GM23338 (cell line): ENCODE data around the gene FILIP1. TPM values are rescaled to one million over a fixed set of nuclear protein-coding genes. Genes with fewer than 3 reads are reported as not detected.

Experiments used
- ATAC-seq: fragments of 200-7000 bp; cut with Tn5 transposase; 3 replicates; pipeline ENCODE4 v1.9.1; 2020
- DNase-seq: peaks from one replicate; pipeline ENCODE4 v3.0.0-alpha.2; 2015; ENCODE audit warnings: low spot score
- H2AFZ ChIP-seq: fragments of 200-600 bp; sonication (generic); 2 replicates; pipeline ENCODE4 v1.8.0; 2016; ENCODE audit warnings: antibody characterized with exemption, mild to moderate bottlenecking, moderate library complexity
- H3F3A ChIP-seq: fragments of 200-600 bp; sonication (generic); replicated peaks from 2 replicates; pipeline ENCODE4 v1.8.0; 2017; ENCODE audit warnings: antibody characterized with exemption, mixed run types, low read depth
- H3K27ac ChIP-seq: fragments of 200-600 bp; sonication (generic); 2 replicates; pipeline ENCODE4 v1.6.1; 2016; ENCODE audit warnings: low read depth
- H3K27me3 ChIP-seq: fragments of 200-600 bp; sonication (generic); 2 replicates; pipeline ENCODE4 v1.8.0; 2016; ENCODE audit warnings: mild to moderate bottlenecking, mixed run types, moderate library complexity; ENCODE audit not compliant: insufficient read depth
- H3K36me3 ChIP-seq: fragments of 200-600 bp; sonication (generic); 2 replicates; pipeline ENCODE4 v1.8.0; 2016; ENCODE audit warnings: mild to moderate bottlenecking; ENCODE audit not compliant: insufficient read depth
- H3K4me1 ChIP-seq: fragments of 200-600 bp; sonication (generic); 2 replicates; pipeline ENCODE4 v1.8.0; 2016; ENCODE audit warnings: mild to moderate bottlenecking, moderate library complexity; ENCODE audit not compliant: insufficient read depth
- H3K4me2 ChIP-seq: fragments of 200-600 bp; sonication (generic); 2 replicates; pipeline ENCODE4 v1.7.1; 2017; ENCODE audit warnings: mixed run types
- H3K4me3 ChIP-seq: fragments of 200-600 bp; sonication (generic); 2 replicates; pipeline ENCODE4 v1.6.1; 2016; ENCODE audit warnings: mixed run types
- H3K79me2 ChIP-seq: fragments of 200-600 bp; sonication (generic); replicated peaks from 2 replicates; pipeline ENCODE4 v1.8.0; 2017; ENCODE audit warnings: mild to moderate bottlenecking; ENCODE audit not compliant: insufficient read depth
- H3K9me2 ChIP-seq: fragments of 200-600 bp; sonication (generic); 2 replicates; pipeline ENCODE4 v1.8.0; 2017; ENCODE audit not compliant: insufficient read depth
- H4K20me1 ChIP-seq: fragments of 200-600 bp; sonication (generic); replicated peaks from 2 replicates; pipeline ENCODE4 v1.8.0; 2017; ENCODE audit warnings: mild to moderate bottlenecking; ENCODE audit not compliant: insufficient read depth
- H3K27ac Mint-ChIP-seq: 2 replicates; pipeline ENCODE4 v1.8.0; 2020; ENCODE audit warnings: inconsistent platforms, mild to moderate bottlenecking, moderate library complexity, mixed read lengths
- H3K27me3 Mint-ChIP-seq: 3 replicates; pipeline ENCODE4 v1.8.0; 2022; ENCODE audit warnings: low read depth, mild to moderate bottlenecking, moderate library complexity, mixed read lengths, inconsistent platforms; ENCODE audit not compliant: insufficient read depth, poor library complexity
- H3K36me3 Mint-ChIP-seq: 3 replicates; pipeline ENCODE4 v1.8.0; 2021; ENCODE audit warnings: low read depth, mild to moderate bottlenecking, inconsistent platforms, moderate library complexity, mixed read lengths
- H3K4me1 Mint-ChIP-seq: 3 replicates; pipeline ENCODE4 v1.8.0; 2020; ENCODE audit warnings: mild to moderate bottlenecking, inconsistent platforms, mixed read lengths
- H3K4me3 Mint-ChIP-seq: 3 replicates; pipeline ENCODE4 v1.8.0; 2021; ENCODE audit warnings: moderate library complexity, mild to moderate bottlenecking, inconsistent platforms, mixed read lengths
- H3K9me3 Mint-ChIP-seq: 3 replicates; pipeline ENCODE4 v1.8.0; 2020; ENCODE audit warnings: moderate library complexity, mild to moderate bottlenecking, inconsistent platforms, mixed read lengths
- CREB1 ChIP-seq: fragments of 250-450 bp; sonication (Bioruptor Pico); IDR thresholded peaks from 2 replicates; pipeline ENCODE4 v1.5.0; 2020; ENCODE audit warnings: low read depth, mild to moderate bottlenecking, moderate library complexity
- EZH2 ChIP-seq: fragments of 200-600 bp; sonication (generic); IDR thresholded peaks from one replicate; pipeline ENCODE4 v1.8.0; 2017; ENCODE audit warnings: antibody characterized with exemption, mild to moderate bottlenecking, low read depth; ENCODE audit not compliant: unreplicated experiment
- EZH2phosphoT487 ChIP-seq: fragments of 200-600 bp; sonication (generic); IDR thresholded peaks from one replicate; pipeline ENCODE4 v1.8.1; 2018; ENCODE audit warnings: antibody characterized with exemption; ENCODE audit not compliant: unreplicated experiment
- JUNB ChIP-seq: IDR thresholded peaks from one replicate; pipeline ENCODE4 v1.6.1; 2016; ENCODE audit warnings: antibody characterized with exemption; ENCODE audit not compliant: unreplicated experiment
- NANOG ChIP-seq: IDR thresholded peaks from 2 replicates; pipeline ENCODE4 v1.6.1; 2016; ENCODE audit warnings: antibody characterized with exemption, borderline replicate concordance
- POLR2AphosphoS5 ChIP-seq: IDR thresholded peaks from 2 replicates; pipeline ENCODE4 v1.6.1; 2016; ENCODE audit warnings: antibody characterized with exemption, low read depth
- STAT1 ChIP-seq: IDR thresholded peaks from one replicate; pipeline ENCODE4 v1.6.1; 2016; ENCODE audit warnings: antibody characterized with exemption; ENCODE audit not compliant: unreplicated experiment
- polyA plus RNA-seq: library from polyadenylated mRNA; unstranded; fragments of >200 nt; fragmentation: Nextera tagmentation; extraction: Ambion mirVana; gene quantifications from 2 replicates; pipeline ENCODE4 v1.2.1, GENCODE V29; 2016
- total RNA-seq: library from RNA; depleted of rRNA; stranded (reverse); fragments of >200 nt; shearing (Covaris generic); gene quantifications from 2 replicates; pipeline ENCODE4 v1.2.3, GENCODE V29; 2014
- TF ChIP-seq, protein P1 (sequence below): IDR thresholded peaks from 2 replicates; pipeline ENCODE4 v1.6.1; 2016; ENCODE audit warnings: antibody characterized with exemption
- TF ChIP-seq, protein P2 (sequence below), 2 experiments: fragments of 200-600 bp in 1 of 2; sonication (generic) in 1 of 2; conservative IDR thresholded peaks; 2 replicates each; pipeline versions ENCODE4 v1.5.1 to v1.6.1; 2016 to 2017; ENCODE audit warnings: antibody characterized with exemption in 2 of 2, low read depth in 2 of 2, mild to moderate bottlenecking in 2 of 2, moderate library complexity in 1 of 2
- TF ChIP-seq, protein P3 (sequence below): IDR thresholded peaks from one replicate; pipeline ENCODE4 v1.6.1; 2018; ENCODE audit warnings: antibody characterized with exemption; ENCODE audit not compliant: unreplicated experiment
- TF ChIP-seq, protein P4 (sequence below): fragments of 250-450 bp; sonication (Bioruptor Pico); IDR thresholded peaks from 2 replicates; pipeline ENCODE4 v1.5.0; 2020; ENCODE audit warnings: mild to moderate bottlenecking, moderate library complexity

FILIP1 gene
- total and polyA plus RNA-seq, 2 experiments from 2014 or later, result 3.7 to 6.4 TPM

DNA sequence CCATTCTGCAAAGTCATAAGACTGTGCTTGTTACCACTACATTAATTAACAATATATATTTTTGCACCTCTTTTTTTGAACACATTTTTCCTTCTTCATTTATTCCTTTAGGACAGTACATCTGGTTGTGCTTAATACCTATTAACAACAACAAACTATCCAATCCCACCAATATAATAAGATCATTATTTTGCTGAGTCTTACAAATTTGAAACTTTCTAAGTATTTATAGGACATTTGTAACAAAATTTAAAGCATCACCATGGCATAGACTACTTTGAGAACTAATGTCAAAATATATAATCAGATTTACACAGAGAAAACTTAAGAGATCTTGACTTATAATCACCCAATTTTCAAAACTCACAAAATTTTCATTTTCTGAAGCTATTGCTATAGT lies 47.9 kb downstream of the FILIP1 start:
- H3K36me3 Mint-ChIP-seq, result peaks cover 4% of the 10 kb centered on the region; the same call in 2 of the 3 replicates
- no peak overlapping the region for H3K4me3 Mint-ChIP-seq
- ATAC-seq, result no peak
- Histone ChIP-seq H3K79me2 (no peaks in the 10 kb centered on the region), H3K4me2 (no peak overlapping the region), H3K27ac (no peak overlapping the region), H3K27me3 (no peaks in the 10 kb centered on the region), H3F3A (no peaks in the 10 kb centered on the region), H3K4me3 (no peak overlapping the region), H2AFZ (no peak overlapping the region), H4K20me1 (no peaks in the 10 kb centered on the region), H3K36me3 (no peaks in the 10 kb centered on the region; the same call in 1 of the 2 replicates), H3K9me2 (no peaks in the 10 kb centered on the region), H3K4me1 (no peaks in the 10 kb centered on the region)
- DNase-seq, result no peak
- no peaks in the 10 kb centered on the region; the same call in 2 of the 3 replicates for H3K4me1 Mint-ChIP-seq
- no peak overlapping the region for H3K27ac Mint-ChIP-seq
- TF ChIP-seq, protein P1, sequence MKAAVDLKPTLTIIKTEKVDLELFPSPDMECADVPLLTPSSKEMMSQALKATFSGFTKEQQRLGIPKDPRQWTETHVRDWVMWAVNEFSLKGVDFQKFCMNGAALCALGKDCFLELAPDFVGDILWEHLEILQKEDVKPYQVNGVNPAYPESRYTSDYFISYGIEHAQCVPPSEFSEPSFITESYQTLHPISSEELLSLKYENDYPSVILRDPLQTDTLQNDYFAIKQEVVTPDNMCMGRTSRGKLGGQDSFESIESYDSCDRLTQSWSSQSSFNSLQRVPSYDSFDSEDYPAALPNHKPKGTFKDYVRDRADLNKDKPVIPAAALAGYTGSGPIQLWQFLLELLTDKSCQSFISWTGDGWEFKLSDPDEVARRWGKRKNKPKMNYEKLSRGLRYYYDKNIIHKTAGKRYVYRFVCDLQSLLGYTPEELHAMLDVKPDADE, result no peak
- TF ChIP-seq CREB1 (CRISPR knock-in tag), result no peak
- TF ChIP-seq, protein P2, sequence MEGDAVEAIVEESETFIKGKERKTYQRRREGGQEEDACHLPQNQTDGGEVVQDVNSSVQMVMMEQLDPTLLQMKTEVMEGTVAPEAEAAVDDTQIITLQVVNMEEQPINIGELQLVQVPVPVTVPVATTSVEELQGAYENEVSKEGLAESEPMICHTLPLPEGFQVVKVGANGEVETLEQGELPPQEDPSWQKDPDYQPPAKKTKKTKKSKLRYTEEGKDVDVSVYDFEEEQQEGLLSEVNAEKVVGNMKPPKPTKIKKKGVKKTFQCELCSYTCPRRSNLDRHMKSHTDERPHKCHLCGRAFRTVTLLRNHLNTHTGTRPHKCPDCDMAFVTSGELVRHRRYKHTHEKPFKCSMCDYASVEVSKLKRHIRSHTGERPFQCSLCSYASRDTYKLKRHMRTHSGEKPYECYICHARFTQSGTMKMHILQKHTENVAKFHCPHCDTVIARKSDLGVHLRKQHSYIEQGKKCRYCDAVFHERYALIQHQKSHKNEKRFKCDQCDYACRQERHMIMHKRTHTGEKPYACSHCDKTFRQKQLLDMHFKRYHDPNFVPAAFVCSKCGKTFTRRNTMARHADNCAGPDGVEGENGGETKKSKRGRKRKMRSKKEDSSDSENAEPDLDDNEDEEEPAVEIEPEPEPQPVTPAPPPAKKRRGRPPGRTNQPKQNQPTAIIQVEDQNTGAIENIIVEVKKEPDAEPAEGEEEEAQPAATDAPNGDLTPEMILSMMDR (conservative IDR thresholded peaks at IDR 0.05; ENCODE audit: low read depth in 2 of 2), result no peak
- TF ChIP-seq EZH2, result no peak
- no peak for TF ChIP-seq POLR2AphosphoS5
- no peak for TF ChIP-seq STAT1
- TF ChIP-seq NANOG, result no peak
- TF ChIP-seq JUNB, result no peak
- TF ChIP-seq, protein P3, sequence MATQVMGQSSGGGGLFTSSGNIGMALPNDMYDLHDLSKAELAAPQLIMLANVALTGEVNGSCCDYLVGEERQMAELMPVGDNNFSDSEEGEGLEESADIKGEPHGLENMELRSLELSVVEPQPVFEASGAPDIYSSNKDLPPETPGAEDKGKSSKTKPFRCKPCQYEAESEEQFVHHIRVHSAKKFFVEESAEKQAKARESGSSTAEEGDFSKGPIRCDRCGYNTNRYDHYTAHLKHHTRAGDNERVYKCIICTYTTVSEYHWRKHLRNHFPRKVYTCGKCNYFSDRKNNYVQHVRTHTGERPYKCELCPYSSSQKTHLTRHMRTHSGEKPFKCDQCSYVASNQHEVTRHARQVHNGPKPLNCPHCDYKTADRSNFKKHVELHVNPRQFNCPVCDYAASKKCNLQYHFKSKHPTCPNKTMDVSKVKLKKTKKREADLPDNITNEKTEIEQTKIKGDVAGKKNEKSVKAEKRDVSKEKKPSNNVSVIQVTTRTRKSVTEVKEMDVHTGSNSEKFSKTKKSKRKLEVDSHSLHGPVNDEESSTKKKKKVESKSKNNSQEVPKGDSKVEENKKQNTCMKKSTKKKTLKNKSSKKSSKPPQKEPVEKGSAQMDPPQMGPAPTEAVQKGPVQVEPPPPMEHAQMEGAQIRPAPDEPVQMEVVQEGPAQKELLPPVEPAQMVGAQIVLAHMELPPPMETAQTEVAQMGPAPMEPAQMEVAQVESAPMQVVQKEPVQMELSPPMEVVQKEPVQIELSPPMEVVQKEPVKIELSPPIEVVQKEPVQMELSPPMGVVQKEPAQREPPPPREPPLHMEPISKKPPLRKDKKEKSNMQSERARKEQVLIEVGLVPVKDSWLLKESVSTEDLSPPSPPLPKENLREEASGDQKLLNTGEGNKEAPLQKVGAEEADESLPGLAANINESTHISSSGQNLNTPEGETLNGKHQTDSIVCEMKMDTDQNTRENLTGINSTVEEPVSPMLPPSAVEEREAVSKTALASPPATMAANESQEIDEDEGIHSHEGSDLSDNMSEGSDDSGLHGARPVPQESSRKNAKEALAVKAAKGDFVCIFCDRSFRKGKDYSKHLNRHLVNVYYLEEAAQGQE, result no peak
- no peak for TF ChIP-seq EZH2phosphoT487
- TF ChIP-seq, protein P4, sequence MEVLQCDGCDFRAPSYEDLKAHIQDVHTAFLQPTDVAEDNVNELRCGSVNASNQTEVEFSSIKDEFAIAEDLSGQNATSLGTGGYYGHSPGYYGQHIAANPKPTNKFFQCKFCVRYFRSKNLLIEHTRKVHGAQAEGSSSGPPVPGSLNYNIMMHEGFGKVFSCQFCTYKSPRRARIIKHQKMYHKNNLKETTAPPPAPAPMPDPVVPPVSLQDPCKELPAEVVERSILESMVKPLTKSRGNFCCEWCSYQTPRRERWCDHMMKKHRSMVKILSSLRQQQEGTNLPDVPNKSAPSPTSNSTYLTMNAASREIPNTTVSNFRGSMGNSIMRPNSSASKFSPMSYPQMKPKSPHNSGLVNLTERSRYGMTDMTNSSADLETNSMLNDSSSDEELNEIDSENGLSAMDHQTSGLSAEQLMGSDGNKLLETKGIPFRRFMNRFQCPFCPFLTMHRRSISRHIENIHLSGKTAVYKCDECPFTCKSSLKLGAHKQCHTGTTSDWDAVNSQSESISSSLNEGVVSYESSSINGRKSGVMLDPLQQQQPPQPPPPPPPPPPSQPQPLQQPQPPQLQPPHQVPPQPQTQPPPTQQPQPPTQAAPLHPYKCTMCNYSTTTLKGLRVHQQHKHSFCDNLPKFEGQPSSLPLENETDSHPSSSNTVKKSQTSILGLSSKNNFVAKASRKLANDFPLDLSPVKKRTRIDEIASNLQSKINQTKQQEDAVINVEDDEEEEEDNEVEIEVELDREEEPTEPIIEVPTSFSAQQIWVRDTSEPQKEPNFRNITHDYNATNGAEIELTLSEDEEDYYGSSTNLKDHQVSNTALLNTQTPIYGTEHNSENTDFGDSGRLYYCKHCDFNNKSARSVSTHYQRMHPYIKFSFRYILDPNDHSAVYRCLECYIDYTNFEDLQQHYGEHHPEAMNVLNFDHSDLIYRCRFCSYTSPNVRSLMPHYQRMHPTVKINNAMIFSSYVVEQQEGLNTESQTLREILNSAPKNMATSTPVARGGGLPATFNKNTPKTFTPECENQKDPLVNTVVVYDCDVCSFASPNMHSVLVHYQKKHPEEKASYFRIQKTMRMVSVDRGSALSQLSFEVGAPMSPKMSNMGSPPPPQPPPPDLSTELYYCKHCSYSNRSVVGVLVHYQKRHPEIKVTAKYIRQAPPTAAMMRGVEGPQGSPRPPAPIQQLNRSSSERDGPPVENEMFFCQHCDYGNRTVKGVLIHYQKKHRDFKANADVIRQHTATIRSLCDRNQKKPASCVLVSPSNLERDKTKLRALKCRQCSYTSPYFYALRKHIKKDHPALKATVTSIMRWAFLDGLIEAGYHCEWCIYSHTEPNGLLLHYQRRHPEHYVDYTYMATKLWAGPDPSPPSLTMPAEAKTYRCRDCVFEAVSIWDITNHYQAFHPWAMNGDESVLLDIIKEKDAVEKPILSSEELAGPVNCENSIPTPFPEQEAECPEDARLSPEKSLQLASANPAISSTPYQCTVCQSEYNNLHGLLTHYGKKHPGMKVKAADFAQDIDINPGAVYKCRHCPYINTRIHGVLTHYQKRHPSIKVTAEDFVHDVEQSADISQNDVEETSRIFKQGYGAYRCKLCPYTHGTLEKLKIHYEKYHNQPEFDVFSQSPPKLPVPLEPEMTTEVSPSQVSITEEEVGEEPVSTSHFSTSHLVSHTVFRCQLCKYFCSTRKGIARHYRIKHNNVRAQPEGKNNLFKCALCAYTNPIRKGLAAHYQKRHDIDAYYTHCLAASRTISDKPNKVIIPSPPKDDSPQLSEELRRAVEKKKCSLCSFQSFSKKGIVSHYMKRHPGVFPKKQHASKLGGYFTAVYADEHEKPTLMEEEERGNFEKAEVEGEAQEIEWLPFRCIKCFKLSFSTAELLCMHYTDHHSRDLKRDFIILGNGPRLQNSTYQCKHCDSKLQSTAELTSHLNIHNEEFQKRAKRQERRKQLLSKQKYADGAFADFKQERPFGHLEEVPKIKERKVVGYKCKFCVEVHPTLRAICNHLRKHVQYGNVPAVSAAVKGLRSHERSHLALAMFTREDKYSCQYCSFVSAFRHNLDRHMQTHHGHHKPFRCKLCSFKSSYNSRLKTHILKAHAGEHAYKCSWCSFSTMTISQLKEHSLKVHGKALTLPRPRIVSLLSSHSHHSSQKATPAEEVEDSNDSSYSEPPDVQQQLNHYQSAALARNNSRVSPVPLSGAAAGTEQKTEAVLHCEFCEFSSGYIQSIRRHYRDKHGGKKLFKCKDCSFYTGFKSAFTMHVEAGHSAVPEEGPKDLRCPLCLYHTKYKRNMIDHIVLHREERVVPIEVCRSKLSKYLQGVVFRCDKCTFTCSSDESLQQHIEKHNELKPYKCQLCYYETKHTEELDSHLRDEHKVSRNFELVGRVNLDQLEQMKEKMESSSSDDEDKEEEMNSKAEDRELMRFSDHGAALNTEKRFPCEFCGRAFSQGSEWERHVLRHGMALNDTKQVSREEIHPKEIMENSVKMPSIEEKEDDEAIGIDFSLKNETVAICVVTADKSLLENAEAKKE (CRISPR knock-in tag), result no peak
- H3K27me3 Mint-ChIP-seq, result no peaks in the 10 kb centered on the region
- H3K9me3 Mint-ChIP-seq, result peaks cover 6% of the 10 kb centered on the region; the same call in 2 of the 3 replicates
